Spleen (tissue), 11 donors: ENCODE results near the gene PCNX1. TPM values are rescaled to one million over a fixed set of nuclear protein-coding genes. Genes with fewer than 3 reads are reported as not detected.

Experiments used
- DNase-seq: peaks from one replicate; pipeline ENCODE4 v3.0.0-alpha.2; 2020
- H3K27ac ChIP-seq, 8 donors: fragments of 200-600 bp; sonication (generic) in 7 of 8; 1 replicate in 4 of 8; 2 replicates in 4 of 8; pipeline versions ENCODE4 v1.5.0 to v1.8.0; 2016 to 2021; ENCODE audit warnings: inconsistent platforms in 4 of 8, mild to moderate bottlenecking in 4 of 8, moderate library complexity in 1 of 8
- H3K27me3 ChIP-seq, 7 donors: fragments of 200-600 bp; sonication (generic) in 6 of 7; replicated peaks in 1 of 7; 1 replicate in 4 of 7; 2 replicates in 3 of 7; pipeline versions ENCODE4 v1.5.0 to v1.8.0; 2016 to 2021; ENCODE audit warnings: inconsistent platforms in 3 of 7, mild to moderate bottlenecking in 1 of 7
- H3K36me3 ChIP-seq, 6 donors: fragments of 200-600 bp; sonication (generic) in 5 of 6; 1 replicate in 4 of 6; 2 replicates in 2 of 6; pipeline versions ENCODE4 v1.5.0 to v1.8.0; 2016 to 2021; ENCODE audit warnings: inconsistent platforms in 2 of 6
- H3K4me1 ChIP-seq, 6 donors: fragments of 200-600 bp; sonication (generic) in 5 of 6; 1 replicate in 3 of 6; 2 replicates in 3 of 6; pipeline versions ENCODE4 v1.5.0 to v1.8.0; 2016 to 2021; ENCODE audit warnings: inconsistent platforms in 3 of 6
- H3K4me3 ChIP-seq, 8 donors: fragments of 200-600 bp; sonication (generic) in 7 of 8; 1 replicate in 4 of 8; 2 replicates in 4 of 8; pipeline versions ENCODE4 v1.5.0 to v1.8.0; 2016 to 2021; ENCODE audit warnings: inconsistent platforms in 4 of 8, mild to moderate bottlenecking in 4 of 8, moderate library complexity in 2 of 8
- H3K9me3 ChIP-seq, 8 donors: fragments of 200-600 bp; sonication (generic) in 7 of 8; 1 replicate in 4 of 8; 2 replicates in 4 of 8; pipeline versions ENCODE4 v1.5.0 to v1.8.0; 2016 to 2021; ENCODE audit warnings: inconsistent platforms in 4 of 8
- CTCF ChIP-seq, 11 experiments: fragments of 200-600 bp in 7 of 11; fragments of 450-650 bp in 4 of 11; sonication (generic) in 4 of 11; IDR thresholded peaks in 8 of 11; conservative IDR thresholded peaks in 3 of 11; 1 replicate in 7 of 11; 2 replicates in 4 of 11; pipeline versions ENCODE4 v1.4.0 to v1.8.0; 2016 to 2021; ENCODE audit warnings: antibody characterized with exemption in 11 of 11, inconsistent platforms in 4 of 11, mild to moderate bottlenecking in 1 of 11
- POLR2A ChIP-seq, 3 donors: fragments of 450-650 bp; IDR thresholded peaks; one replicate each; pipeline ENCODE4 v1.5.1; 2017; ENCODE audit warnings: antibody characterized with exemption in 3 of 3, mild to moderate bottlenecking in 1 of 3
- POLR2AphosphoS5 ChIP-seq, 3 donors: sonication (generic); formaldehyde crosslinking; IDR thresholded peaks; one replicate each; pipeline ENCODE4 v1.5.1; 2017; ENCODE audit warnings: antibody characterized with exemption in 3 of 3
- WGBS, 5 donors: extraction: QIAGEN DNeasy Blood & Tissue Kit in 3 of 5; methylation state at CpG; one replicate each; pipeline versions ENCODE4 v1.1.5 to v1.1.7; 2013 to 2018; 5-methylcytosine and 5-hydroxymethylcytosine counted together
- intact Hi-C: fragments of 100-400 bp; cut with DNase I; formaldehyde crosslinking; loops from one replicate; pipeline ENCODE4 v1.15.0; 2023; ENCODE audit warnings: low total_unique reads
- polyA plus RNA-seq, 3 donors: library from polyadenylated mRNA; stranded (reverse); fragments of 200-250 nt; gene quantifications; one replicate each; pipeline ENCODE4 v1.2.1, GENCODE V29; 2013
- total RNA-seq, 7 donors: library from RNA; depleted of rRNA in 3 of 7; stranded (reverse); fragments of >200 nt in 3 of 7; fragmentation: NEBNext Ultra II Directional in 4 of 7; extraction: Animal tissue kit (Norgen Biotek cat#: 25700) in 4 of 7; gene quantifications; one replicate each; pipeline versions ENCODE4 v1.1.0 to v1.2.1, GENCODE V29; 2016 to 2021
- donor health status: healthy with polysubstance abuse.
- donor health status: DM: no; HTN: no; CAD: no; lungs with moderate emphysema.
- donor health status: DM: no; HTN: no; CAD: no.
- donor health status: Bipolar disorder and iron deficiency.
- donor health status: healthy.
- donor health status: DM: no; HTN: no; CAD: no.
- donor health status: DM: yes; HTN: yes; CAD: no.

PCNX1 gene
- total and polyA plus RNA-seq, 10 donors, result 4.0 to 149 (median 100) TPM

DNA sequence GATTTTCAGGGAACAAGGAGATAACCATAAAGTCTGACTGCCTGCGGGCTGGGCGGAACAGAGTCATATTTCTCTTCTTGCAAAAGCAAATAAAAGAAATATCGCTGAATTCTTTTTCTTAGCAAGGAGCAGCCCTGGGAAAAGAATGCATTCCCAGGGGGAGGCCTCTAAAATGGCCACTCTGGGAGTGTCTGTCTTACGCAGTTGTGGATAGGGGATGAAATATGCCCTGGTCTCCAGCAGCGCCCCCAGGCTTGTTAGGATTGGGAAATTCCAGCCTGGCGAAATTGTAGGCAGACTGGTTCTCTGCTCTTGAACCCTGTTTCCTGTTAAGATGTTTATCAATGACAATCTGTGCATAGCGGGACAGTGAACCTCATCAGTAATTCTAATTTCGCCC lies 40.5 kb downstream of the PCNX1 start:
- Histone ChIP-seq H3K4me1 (peaks cover 0 to 1% (median 0%) of the 10 kb centered on the region in 6 donors), H3K27me3 (no peaks in the 10 kb centered on the region), H3K27ac (no peak overlapping the region), H3K9me3 (peaks cover 7 to 54% (median 50%) of the 10 kb centered on the region in 8 donors), H3K36me3 (peaks cover 0 to 94% (median 34%) of the 10 kb centered on the region in 6 donors), H3K4me3 (no peak overlapping the region)
- 95 to 98% (median 97%) methylated on average over 8 of the region's 8 CpGs for WGBS, 5 donors
- intact Hi-C loops, result no loop called here
- TF ChIP-seq POLR2AphosphoS5 (IDR thresholded peaks at IDR 0.05), result no peak
- no peak for TF ChIP-seq POLR2A (IDR thresholded peaks at IDR 0.05)
- no peak for TF ChIP-seq CTCF (IDR thresholded peaks at IDR 0.05 in 8 of 11, conservative IDR thresholded peaks at IDR 0.05 in 3 of 11)
- DNase-seq, result no peak

DNA sequence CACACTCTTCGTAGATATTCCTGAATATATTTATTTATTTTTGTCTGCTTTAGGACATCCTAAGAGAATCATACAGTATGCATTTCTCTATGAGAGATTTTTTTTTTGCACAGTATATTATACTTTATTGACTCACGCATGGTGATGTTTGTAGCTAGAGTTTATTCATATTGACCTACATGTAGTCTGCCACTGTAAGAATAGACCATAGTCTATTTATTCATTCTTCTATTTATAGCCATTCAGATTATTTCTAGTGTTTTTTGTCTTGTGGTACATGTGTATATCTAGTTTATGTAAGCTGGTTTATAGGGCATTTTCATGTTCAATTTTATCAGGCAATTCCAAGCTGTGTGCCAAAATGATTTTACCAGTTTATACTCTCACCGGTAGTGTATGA lies 45.2 kb downstream of the PCNX1 start:
- no peak for TF ChIP-seq POLR2A (IDR thresholded peaks at IDR 0.05)
- no peak for TF ChIP-seq CTCF (IDR thresholded peaks at IDR 0.05 in 8 of 11, conservative IDR thresholded peaks at IDR 0.05 in 3 of 11)
- no peak for TF ChIP-seq POLR2AphosphoS5 (IDR thresholded peaks at IDR 0.05)
- no peak for DNase-seq
- Histone ChIP-seq H3K36me3 (peaks cover 0 to 61% (median 17%) of the 10 kb centered on the region in 6 donors), H3K27ac (no peak overlapping the region), H3K27me3 (no peaks in the 10 kb centered on the region), H3K4me3 (no peak overlapping the region), H3K4me1 (peaks cover 6 to 31% (median 17%) of the 10 kb centered on the region in 6 donors), H3K9me3 (peaks cover 7 to 12% (median 10%) of the 10 kb centered on the region in 8 donors)
- intact Hi-C loops, result no loop called here
- WGBS, 5 donors, result 96 to 98% (median 98%) methylated on average over 3 of the region's 3 CpGs

DNA sequence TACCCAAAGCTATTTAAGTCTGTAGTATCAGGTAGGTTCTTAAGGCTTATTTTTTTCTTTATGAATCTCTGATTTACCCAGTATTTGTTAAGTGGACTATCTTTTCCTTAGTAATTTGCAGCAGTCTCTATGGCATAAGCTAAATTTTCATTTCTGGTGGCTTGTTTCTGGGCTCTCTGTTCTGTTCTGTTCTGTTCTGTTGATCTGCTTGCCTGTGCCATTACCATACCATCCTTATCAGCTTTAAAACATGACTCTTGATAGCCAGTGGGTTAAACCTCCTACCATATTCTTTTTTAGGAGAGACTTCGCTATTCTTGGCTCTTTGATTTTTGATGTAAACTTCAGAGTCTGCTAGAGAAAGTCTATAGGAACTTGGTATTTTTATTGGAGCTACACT lies 46.8 kb downstream of the PCNX1 start:
- Histone ChIP-seq H3K4me1 (peaks cover 6 to 37% (median 19%) of the 10 kb centered on the region in 6 donors), H3K9me3 (no peaks in the 10 kb centered on the region), H3K27ac (no peak overlapping the region), H3K36me3 (peaks cover 0 to 49% (median 6%) of the 10 kb centered on the region in 6 donors), H3K4me3 (no peak overlapping the region), H3K27me3 (no peaks in the 10 kb centered on the region)
- DNase-seq, result no peak
- intact Hi-C loops, result no loop called here
- WGBS, 5 donors, result 93 to 100% (median 98%) methylated on average over 1 of the region's 1 CpG
- TF ChIP-seq POLR2AphosphoS5 (IDR thresholded peaks at IDR 0.05), result no peak
- TF ChIP-seq POLR2A (IDR thresholded peaks at IDR 0.05), result no peak
- no peak for TF ChIP-seq CTCF (IDR thresholded peaks at IDR 0.05 in 8 of 11, conservative IDR thresholded peaks at IDR 0.05 in 3 of 11)

GRCh38 chr14:70955543-70956480 lies 48.6 kb downstream of the PCNX1 start:
- 81 to 86% (median 81%) methylated on average over 5 of the region's 5 CpGs for whole genome bisulfite sequencing, 5 donors
- H3K4me1 ChIP-seq, result peaks cover 6 to 37% (median 19%) of the 10 kb centered on the region in 6 donors
- TF ChIP-seq CTCF (IDR thresholded peaks at IDR 0.05 in 8 of 11, conservative IDR thresholded peaks at IDR 0.05 in 3 of 11), result peak in 9 of 11 experiments; percentile 38 to 67 (median 51)
- TF ChIP-seq POLR2AphosphoS5 (IDR thresholded peaks at IDR 0.05), result peak in 1 of 3 donors; percentile 23
- no peak for TF ChIP-seq POLR2A (IDR thresholded peaks at IDR 0.05)

More at GRCh38 chr14:70955543-70956480, 48.6 kb downstream of the PCNX1 start:
- no peak overlapping the region for H3K4me3 ChIP-seq
- no peak overlapping the region for H3K27ac ChIP-seq
- DNase-seq, result no peak
- no peaks in the 10 kb centered on the region for H3K9me3 ChIP-seq
- peaks cover 0 to 33% (median 6%) of the 10 kb centered on the region in 6 donors for H3K36me3 ChIP-seq
- intact Hi-C loops, result no loop called here
- H3K27me3 ChIP-seq, result no peaks in the 10 kb centered on the region
